NCI-H1092 (cell line): ENCODE results near the gene XIRP1.

ENCODE experiments used
- DNase-seq: peaks from one replicate; lab custom pipeline; 2025; lab: John Stamatoyannopoulos, UW

The XIRP1 gene

GRCh38 chr3:39142067-39142466 is 50.3 kb downstream of the XIRP1 start:
- no peak for DNase-seq

GRCh38 chr3:39141171-39141995 is 51.0 kb downstream of the XIRP1 start:
- no peak for DNase-seq

GRCh38 chr3:39140341-39140971 is 51.9 kb downstream of the XIRP1 start:
- no peak for DNase-seq

GRCh38 chr3:39139442-39139841 is 53.0 kb downstream of the XIRP1 start:
- DNase-seq = no peak

GRCh38 chr3:39138804-39139415 is 53.5 kb downstream of the XIRP1 start:
- DNase-seq = no peak

GRCh38 chr3:39137991-39138803 is 54.2 kb downstream of the XIRP1 start:
- DNase-seq = no peak

GRCh38 chr3:39137435-39137936 is 54.9 kb downstream of the XIRP1 start:
- no peak for DNase-seq

GRCh38 chr3:39136533-39137434 is 55.6 kb downstream of the XIRP1 start:
- no peak for DNase-seq

GRCh38 chr3:39135170-39135805 is 57.1 kb downstream of the XIRP1 start:
- no peak for DNase-seq

GRCh38 chr3:39134305-39134704 is 58.1 kb downstream of the XIRP1 start:
- DNase-seq = no peak

- no peak for DNase-seq
Measured at GRCh38 chr3:39133822-39134221, 58.6 kb downstream of the XIRP1 start.
